OCI-LY7 (cell line): ENCODE data around the gene NAALAD2. TPM values are rescaled to one million over a fixed set of nuclear protein-coding genes. Genes with fewer than 3 reads are reported as not detected.

Experiments
- BruUV-seq: library from RNA; stranded (reverse); fragments of 400-500 nt; replicated peaks from 2 replicates; lab custom pipeline; 2021; lab: Mats Ljungman, UMichigan
- CTCF ChIA-PET: fragments of 300-600 bp; sonication (Branson Sonifier 250); formaldehyde crosslinking; loops from one replicate; lab custom pipeline; 2022; ENCODE audit warnings: antibody characterized with exemption; ENCODE audit not compliant: unreplicated experiment; lab: Charles Lee
- POLR2A ChIA-PET: fragments of 300-600 bp; sonication (Branson Sonifier 250); formaldehyde crosslinking; loops from one replicate; lab custom pipeline; 2022; ENCODE audit warnings: antibody characterized with exemption; lab: Charles Lee
- DNase-seq: peaks from one replicate; pipeline ENCODE4 v3.0.0-alpha.2; 2015; ENCODE audit warnings: low spot score
- H2AFZ ChIP-seq: fragments of 200-600 bp; sonication (generic), shearing (Covaris generic); 2 replicates; pipeline ENCODE4 v1.6.1; 2014; ENCODE audit warnings: mild to moderate bottlenecking, antibody characterized with exemption, low read length, moderate library complexity
- H3K27ac ChIP-seq: fragments of 200-600 bp; sonication (generic); 2 replicates; pipeline ENCODE4 v1.5.1; 2014; ENCODE audit warnings: mixed run types, low read depth, mild to moderate bottlenecking, moderate library complexity, low read length, inconsistent platforms; ENCODE audit not compliant: poor library complexity, severe bottlenecking
- H3K36me3 ChIP-seq: fragments of 200-600 bp; sonication (generic); 2 replicates; pipeline ENCODE4 v1.6.1; 2014; ENCODE audit warnings: mild to moderate bottlenecking, antibody characterized with exemption, low read length, moderate library complexity, mixed read lengths; ENCODE audit not compliant: insufficient read depth
- H3K4me1 ChIP-seq: fragments of 200-600 bp; sonication (generic); 2 replicates; pipeline ENCODE4 v1.5.1; 2014; ENCODE audit warnings: mild to moderate bottlenecking, low read length; ENCODE audit not compliant: insufficient read depth, poor library complexity, severe bottlenecking
- H3K4me2 ChIP-seq: fragments of 200-600 bp; sonication (generic); 2 replicates; pipeline ENCODE4 v1.6.1; 2014; ENCODE audit warnings: mild to moderate bottlenecking, low read length
- H3K4me3 ChIP-seq: fragments of 200-600 bp; sonication (generic); 2 replicates; pipeline ENCODE4 v1.5.1; 2014; ENCODE audit warnings: mild to moderate bottlenecking, low read depth, low read length; ENCODE audit not compliant: poor library complexity, severe bottlenecking
- H3K79me2 ChIP-seq: fragments of 200-600 bp; sonication (generic); 2 replicates; pipeline ENCODE4 v1.6.1; 2016; ENCODE audit warnings: low read depth, mild to moderate bottlenecking, low read length, moderate library complexity, mixed read lengths; ENCODE audit not compliant: insufficient read depth
- H3K9me2 ChIP-seq: fragments of 200-600 bp; sonication (generic); 2 replicates; pipeline ENCODE4 v1.6.1; 2016; ENCODE audit warnings: mild to moderate bottlenecking, low read length, mixed read lengths; ENCODE audit not compliant: insufficient read depth
- H3K9me3 ChIP-seq: fragments of 200-600 bp; sonication (generic); 2 replicates; pipeline ENCODE4 v1.6.1; 2014; ENCODE audit warnings: mild to moderate bottlenecking, mixed run types, low read length, mixed read lengths
- H4K20me1 ChIP-seq: fragments of 200-600 bp; sonication (generic); 2 replicates; pipeline ENCODE4 v1.6.1; 2014; ENCODE audit warnings: mild to moderate bottlenecking, antibody characterized with exemption, low read length, moderate library complexity, mixed read lengths; ENCODE audit not compliant: insufficient read depth
- EZH2phosphoT487 ChIP-seq: fragments of 200-600 bp; sonication (generic); IDR thresholded peaks from 2 replicates; pipeline ENCODE4 v1.6.1; 2018; ENCODE audit warnings: low read depth, borderline replicate concordance, mild to moderate bottlenecking, mixed run types, antibody characterized with exemption, low read length, moderate library complexity, mixed read lengths
- intact Hi-C: fragments of 100-400 bp; cut with micrococcal nuclease; formaldehyde crosslinking; loops from one replicate; pipeline ENCODE4 v1.10.0; 2022; ENCODE audit not compliant: unreplicated experiment
- total RNA-seq, 2 experiments: library from RNA; depleted of rRNA in 1 of 2; stranded (reverse); fragments of >200 nt in 1 of 2; shearing (Covaris generic) in 1 of 2; gene quantifications; 2 replicates each; pipeline ENCODE4 v1.2.3, GENCODE V29; 2014 to 2022
- TF ChIP-seq, protein P1 (sequence below): fragments of 200-600 bp; sonication (generic); conservative IDR thresholded peaks from 2 replicates; pipeline ENCODE4 v1.5.1; 2014; ENCODE audit warnings: mild to moderate bottlenecking, antibody characterized with exemption, low read length, moderate library complexity, mixed read lengths

NAALAD2 gene
- total RNA-seq, 2 experiments from 2014 or later: not detected

DNA sequence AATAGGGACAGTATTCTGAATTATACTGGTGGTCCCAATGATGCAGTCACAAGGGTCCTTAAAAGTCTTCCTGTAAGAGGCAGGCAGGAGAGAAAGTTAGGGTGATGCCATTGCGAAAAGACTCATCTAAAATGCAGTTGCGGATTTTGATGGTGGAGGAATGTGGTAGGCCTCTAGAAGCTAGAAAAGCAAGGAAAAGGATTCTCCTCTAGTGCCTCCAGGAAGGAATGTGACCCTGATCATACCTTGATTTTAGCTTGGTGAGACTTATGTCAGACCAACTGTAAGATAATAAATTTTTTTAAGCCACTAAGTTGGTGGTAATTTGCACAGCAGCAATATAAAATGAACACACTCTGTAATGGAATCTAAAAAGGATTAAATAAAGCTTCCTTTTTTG lies 54.5 kb downstream of the NAALAD2 start:
- Histone ChIP-seq H3K4me2 (no peak overlapping the region), H3K4me1 (no peaks in the 10 kb centered on the region), H3K27ac (no peak overlapping the region), H3K9me2 (no peaks in the 10 kb centered on the region), H4K20me1 (no peaks in the 10 kb centered on the region), H3K79me2 (no peaks in the 10 kb centered on the region), H2AFZ (no peak overlapping the region), H3K4me3 (no peak overlapping the region), H3K36me3 (0 out of 2 replicates have a peak, but pooled peaks cover 4% of the 10 kb centered on the region), H3K9me3 (no peaks in the 10 kb centered on the region)
- TF ChIP-seq, protein P1, sequence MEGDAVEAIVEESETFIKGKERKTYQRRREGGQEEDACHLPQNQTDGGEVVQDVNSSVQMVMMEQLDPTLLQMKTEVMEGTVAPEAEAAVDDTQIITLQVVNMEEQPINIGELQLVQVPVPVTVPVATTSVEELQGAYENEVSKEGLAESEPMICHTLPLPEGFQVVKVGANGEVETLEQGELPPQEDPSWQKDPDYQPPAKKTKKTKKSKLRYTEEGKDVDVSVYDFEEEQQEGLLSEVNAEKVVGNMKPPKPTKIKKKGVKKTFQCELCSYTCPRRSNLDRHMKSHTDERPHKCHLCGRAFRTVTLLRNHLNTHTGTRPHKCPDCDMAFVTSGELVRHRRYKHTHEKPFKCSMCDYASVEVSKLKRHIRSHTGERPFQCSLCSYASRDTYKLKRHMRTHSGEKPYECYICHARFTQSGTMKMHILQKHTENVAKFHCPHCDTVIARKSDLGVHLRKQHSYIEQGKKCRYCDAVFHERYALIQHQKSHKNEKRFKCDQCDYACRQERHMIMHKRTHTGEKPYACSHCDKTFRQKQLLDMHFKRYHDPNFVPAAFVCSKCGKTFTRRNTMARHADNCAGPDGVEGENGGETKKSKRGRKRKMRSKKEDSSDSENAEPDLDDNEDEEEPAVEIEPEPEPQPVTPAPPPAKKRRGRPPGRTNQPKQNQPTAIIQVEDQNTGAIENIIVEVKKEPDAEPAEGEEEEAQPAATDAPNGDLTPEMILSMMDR: no peak
- TF ChIP-seq EZH2phosphoT487: no peak
- no peak for DNase-seq
- intact Hi-C loops: no loop called here
- ChIA-PET POLR2A (interaction anchor here (0.6 to 3.1 kb wide), 4 partner anchors 22 to 1144 kb away, joined by 3 to 11 read pairs (median 3); no protein-coding TSS in a partner anchor), CTCF (no interaction called here)
- BruUV-seq: no TSS peak

DNA sequence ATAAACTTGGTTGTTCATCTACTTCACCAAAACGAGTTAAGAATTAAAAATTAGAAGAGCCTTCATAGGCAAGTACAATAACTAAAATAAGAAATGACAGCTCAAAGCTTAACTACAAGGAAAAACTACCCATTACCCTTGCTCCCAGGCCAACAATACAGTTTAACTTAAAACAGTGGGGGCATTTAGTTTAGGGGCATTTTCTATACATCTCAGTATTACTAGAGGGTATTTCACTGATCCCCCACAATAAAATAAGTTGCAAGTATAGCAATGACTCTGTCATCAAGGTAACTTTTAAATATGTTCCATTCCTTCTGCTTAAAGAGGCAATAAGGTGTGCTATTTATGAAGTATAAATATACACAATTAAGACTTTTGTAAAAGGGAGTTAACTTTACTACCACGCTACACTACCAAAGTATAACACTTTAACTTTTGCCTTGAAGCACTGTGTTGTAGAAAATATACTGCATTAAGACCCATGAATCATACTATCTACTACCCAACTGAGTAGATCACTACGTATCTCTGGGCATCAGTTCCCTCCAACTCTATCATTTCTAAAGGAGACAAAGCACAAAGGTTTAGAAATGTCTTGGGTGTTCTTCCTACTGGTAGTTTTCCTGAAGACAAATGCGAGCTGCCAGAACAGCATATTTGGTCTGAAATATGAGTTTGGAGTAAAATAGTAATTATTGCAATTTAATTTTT lies 58.6 kb downstream of the NAALAD2 start:
- no peak overlapping the region for H3K4me3 ChIP-seq
- H3K9me2 ChIP-seq: no peaks in the 10 kb centered on the region
- BruUV-seq: no TSS peak
- H2AFZ ChIP-seq: no peak overlapping the region
- TF ChIP-seq EZH2phosphoT487: no peak
- TF ChIP-seq, protein P1: no peak
- ChIA-PET CTCF (no interaction called here), POLR2A (interaction anchor here (0.6 to 1.6 kb wide), 2 partner anchors 10 to 40 kb away, joined by 3 to 4 read pairs; no protein-coding TSS in a partner anchor)
- no peaks in the 10 kb centered on the region for H4K20me1 ChIP-seq
- no peak overlapping the region for H3K27ac ChIP-seq
- peaks cover 32% of the 10 kb centered on the region for H3K36me3 ChIP-seq
- no peak overlapping the region for H3K4me2 ChIP-seq
- H3K4me1 ChIP-seq: no peaks in the 10 kb centered on the region
- intact Hi-C loops: no loop called here
- H3K9me3 ChIP-seq: no peaks in the 10 kb centered on the region
- no peak for DNase-seq
- no peaks in the 10 kb centered on the region for H3K79me2 ChIP-seq

GRCh38 chr11:90197377-90197776 lies 62.9 kb downstream of the NAALAD2 start:
- ChIA-PET CTCF (no interaction called here), POLR2A (no interaction called here)

More at GRCh38 chr11:90197377-90197776, 62.9 kb downstream of the NAALAD2 start:
- H2AFZ ChIP-seq: no peak overlapping the region
- no peak for TF ChIP-seq EZH2phosphoT487
- TF ChIP-seq, protein P1: no peak
- no peak overlapping the region for H3K27ac ChIP-seq
- H3K9me2 ChIP-seq: no peaks in the 10 kb centered on the region
- H3K4me2 ChIP-seq: no peak overlapping the region
- H3K4me3 ChIP-seq: no peak overlapping the region
- no TSS peak for BruUV-seq
- H3K4me1 ChIP-seq: no peaks in the 10 kb centered on the region
- no peaks in the 10 kb centered on the region for H3K9me3 ChIP-seq
- no peaks in the 10 kb centered on the region for H3K79me2 ChIP-seq
- DNase-seq: no peak
- no peaks in the 10 kb centered on the region for H4K20me1 ChIP-seq
- H3K36me3 ChIP-seq: peaks cover 72% of the 10 kb centered on the region
- intact Hi-C loops: no loop called here
